GM12878 (cell line): ENCODE data around the gene ASB9.

Source experiments
- CREM ChIP-seq: IDR thresholded peaks from 2 replicates; pipeline ENCODE4 v1.6.1; 2014; ENCODE audit warnings: antibody characterized with exemption, low read depth
- EZH2 ChIP-seq: IDR thresholded peaks from 2 replicates; pipeline ENCODE4 v1.6.1; 2012; ENCODE audit warnings: low read depth, mild to moderate bottlenecking, control low read depth, inconsistent platforms, low read length, borderline replicate concordance; ENCODE audit not compliant: control insufficient read depth
- NRF1 ChIP-seq: conservative IDR thresholded peaks from 2 replicates; pipeline ENCODE4 v1.6.1; 2011; ENCODE audit warnings: mild to moderate bottlenecking, low read depth, low read length, improper control_type of control experiment
- TF ChIP-seq, protein P1 (sequence below): IDR thresholded peaks from 2 replicates; pipeline ENCODE4 v1.6.1; 2011; ENCODE audit warnings: low read depth, low read length, improper control_type of control experiment, borderline replicate concordance
- TF ChIP-seq, protein P2 (sequence below), 3 experiments: IDR thresholded peaks in 2 of 3; conservative IDR thresholded peaks in 1 of 3; 2 replicates each; pipeline ENCODE4 v1.5.1; 2011; ENCODE audit warnings: low read depth in 3 of 3, low read length in 3 of 3, mild to moderate bottlenecking in 3 of 3, control low read depth in 2 of 3, moderate library complexity in 2 of 3, inconsistent platforms in 1 of 3, mixed read lengths in 1 of 3; ENCODE audit not compliant: control insufficient read depth in 2 of 3, insufficient read depth in 1 of 3; ENCODE audit errors: extremely low read depth in 1 of 3
- TF ChIP-seq, protein P3 (sequence below): IDR thresholded peaks from 2 replicates; pipeline ENCODE4 v1.6.1; 2012; ENCODE audit warnings: mild to moderate bottlenecking, low read depth, low read length

DNA sequence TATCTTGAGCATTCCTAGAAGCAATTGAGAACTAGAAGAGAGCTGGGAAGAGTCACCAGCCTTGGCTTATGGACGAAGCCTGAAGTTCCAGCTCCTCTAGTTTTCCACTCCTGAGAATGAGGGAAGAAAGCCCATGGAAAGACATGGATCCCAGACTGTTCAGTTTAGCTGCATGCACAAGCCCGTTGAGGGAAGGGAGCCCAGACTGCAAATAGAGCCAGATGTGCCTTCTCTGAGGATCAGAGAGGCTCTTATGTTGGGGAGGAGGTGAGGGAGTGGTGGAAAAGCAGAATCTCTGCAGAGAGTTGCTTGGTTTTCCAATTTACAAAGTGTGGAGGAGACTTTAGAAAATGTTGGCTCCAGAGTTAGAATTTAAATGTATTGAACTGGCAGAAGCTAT, 69.0 kb downstream of the ASB9 start:
- TF ChIP-seq, protein P1, sequence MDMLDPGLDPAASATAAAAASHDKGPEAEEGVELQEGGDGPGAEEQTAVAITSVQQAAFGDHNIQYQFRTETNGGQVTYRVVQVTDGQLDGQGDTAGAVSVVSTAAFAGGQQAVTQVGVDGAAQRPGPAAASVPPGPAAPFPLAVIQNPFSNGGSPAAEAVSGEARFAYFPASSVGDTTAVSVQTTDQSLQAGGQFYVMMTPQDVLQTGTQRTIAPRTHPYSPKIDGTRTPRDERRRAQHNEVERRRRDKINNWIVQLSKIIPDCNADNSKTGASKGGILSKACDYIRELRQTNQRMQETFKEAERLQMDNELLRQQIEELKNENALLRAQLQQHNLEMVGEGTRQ = no peak
- TF ChIP-seq, protein P2, sequence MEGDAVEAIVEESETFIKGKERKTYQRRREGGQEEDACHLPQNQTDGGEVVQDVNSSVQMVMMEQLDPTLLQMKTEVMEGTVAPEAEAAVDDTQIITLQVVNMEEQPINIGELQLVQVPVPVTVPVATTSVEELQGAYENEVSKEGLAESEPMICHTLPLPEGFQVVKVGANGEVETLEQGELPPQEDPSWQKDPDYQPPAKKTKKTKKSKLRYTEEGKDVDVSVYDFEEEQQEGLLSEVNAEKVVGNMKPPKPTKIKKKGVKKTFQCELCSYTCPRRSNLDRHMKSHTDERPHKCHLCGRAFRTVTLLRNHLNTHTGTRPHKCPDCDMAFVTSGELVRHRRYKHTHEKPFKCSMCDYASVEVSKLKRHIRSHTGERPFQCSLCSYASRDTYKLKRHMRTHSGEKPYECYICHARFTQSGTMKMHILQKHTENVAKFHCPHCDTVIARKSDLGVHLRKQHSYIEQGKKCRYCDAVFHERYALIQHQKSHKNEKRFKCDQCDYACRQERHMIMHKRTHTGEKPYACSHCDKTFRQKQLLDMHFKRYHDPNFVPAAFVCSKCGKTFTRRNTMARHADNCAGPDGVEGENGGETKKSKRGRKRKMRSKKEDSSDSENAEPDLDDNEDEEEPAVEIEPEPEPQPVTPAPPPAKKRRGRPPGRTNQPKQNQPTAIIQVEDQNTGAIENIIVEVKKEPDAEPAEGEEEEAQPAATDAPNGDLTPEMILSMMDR (IDR thresholded peaks at IDR 0.05 in 2 of 3, conservative IDR thresholded peaks at IDR 0.05 in 1 of 3; ENCODE audit: control insufficient read depth in 2 of 3, extremely low read depth in 1 of 3, insufficient read depth in 1 of 3, low read depth in 3 of 3, low read length in 3 of 3) = no peak
- TF ChIP-seq, protein P3, sequence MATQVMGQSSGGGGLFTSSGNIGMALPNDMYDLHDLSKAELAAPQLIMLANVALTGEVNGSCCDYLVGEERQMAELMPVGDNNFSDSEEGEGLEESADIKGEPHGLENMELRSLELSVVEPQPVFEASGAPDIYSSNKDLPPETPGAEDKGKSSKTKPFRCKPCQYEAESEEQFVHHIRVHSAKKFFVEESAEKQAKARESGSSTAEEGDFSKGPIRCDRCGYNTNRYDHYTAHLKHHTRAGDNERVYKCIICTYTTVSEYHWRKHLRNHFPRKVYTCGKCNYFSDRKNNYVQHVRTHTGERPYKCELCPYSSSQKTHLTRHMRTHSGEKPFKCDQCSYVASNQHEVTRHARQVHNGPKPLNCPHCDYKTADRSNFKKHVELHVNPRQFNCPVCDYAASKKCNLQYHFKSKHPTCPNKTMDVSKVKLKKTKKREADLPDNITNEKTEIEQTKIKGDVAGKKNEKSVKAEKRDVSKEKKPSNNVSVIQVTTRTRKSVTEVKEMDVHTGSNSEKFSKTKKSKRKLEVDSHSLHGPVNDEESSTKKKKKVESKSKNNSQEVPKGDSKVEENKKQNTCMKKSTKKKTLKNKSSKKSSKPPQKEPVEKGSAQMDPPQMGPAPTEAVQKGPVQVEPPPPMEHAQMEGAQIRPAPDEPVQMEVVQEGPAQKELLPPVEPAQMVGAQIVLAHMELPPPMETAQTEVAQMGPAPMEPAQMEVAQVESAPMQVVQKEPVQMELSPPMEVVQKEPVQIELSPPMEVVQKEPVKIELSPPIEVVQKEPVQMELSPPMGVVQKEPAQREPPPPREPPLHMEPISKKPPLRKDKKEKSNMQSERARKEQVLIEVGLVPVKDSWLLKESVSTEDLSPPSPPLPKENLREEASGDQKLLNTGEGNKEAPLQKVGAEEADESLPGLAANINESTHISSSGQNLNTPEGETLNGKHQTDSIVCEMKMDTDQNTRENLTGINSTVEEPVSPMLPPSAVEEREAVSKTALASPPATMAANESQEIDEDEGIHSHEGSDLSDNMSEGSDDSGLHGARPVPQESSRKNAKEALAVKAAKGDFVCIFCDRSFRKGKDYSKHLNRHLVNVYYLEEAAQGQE = no peak
- TF ChIP-seq CREM (no peak), EZH2 (no peak), NRF1 (no peak)
